NCI-H526 (cell line): ENCODE measurements around the gene RAB27B.
"Not testable (repeated sequence)": the region's sequence is repeated elsewhere in the genome, so short reads cannot be mapped to it uniquely, and the experiment has no call there.

Experiments
- DNase-seq, 2 experiments: peaks; one replicate each; lab custom pipeline; 2025; lab: John Stamatoyannopoulos, UW

Gene RAB27B

GRCh38 chr18:54815086-54815485, 13.2 kb upstream of the RAB27B start:
- DNase-seq: no peak

GRCh38 chr18:54820785-54821275, 7.4 kb upstream of the RAB27B start:
- not testable (repeated sequence) for DNase-seq

GRCh38 chr18:54822872-54823845, 5.1 kb upstream of the RAB27B start:
- DNase-seq: no peak

- no peak for DNase-seq
Measured at GRCh38 chr18:54824761-54825160, 3.5 kb upstream of the RAB27B start.

GRCh38 chr18:54825601-54826344, 2.5 kb upstream of the RAB27B start:
- no peak for DNase-seq

- DNase-seq: no peak
Measured at GRCh38 chr18:54828986-54829385, 709 bp downstream of the RAB27B start.

- DNase-seq: no peak
Measured at GRCh38 chr18:54829856-54830255, 1.6 kb downstream of the RAB27B start.

- DNase-seq: no peak
Measured at GRCh38 chr18:54830260-54830659, 2.0 kb downstream of the RAB27B start.

- no peak for DNase-seq
Measured at GRCh38 chr18:54830866-54831265, 2.6 kb downstream of the RAB27B start.

GRCh38 chr18:54835944-54836343, 7.7 kb downstream of the RAB27B start:
- no peak for DNase-seq

- no peak for DNase-seq
Measured at GRCh38 chr18:54843314-54843713, 15.0 kb downstream of the RAB27B start.

GRCh38 chr18:54845787-54846186, 17.5 kb downstream of the RAB27B start:
- DNase-seq: no peak

GRCh38 chr18:54848121-54848520, 19.8 kb downstream of the RAB27B start:
- no peak for DNase-seq

GRCh38 chr18:54849683-54850082, 21.4 kb downstream of the RAB27B start:
- DNase-seq: no peak

GRCh38 chr18:54850598-54850997, 22.3 kb downstream of the RAB27B start:
- DNase-seq: no peak

- no peak for DNase-seq
Measured at GRCh38 chr18:54852780-54853675, 24.8 kb downstream of the RAB27B start.

- not testable (repeated sequence) for DNase-seq
Measured at GRCh38 chr18:54855050-54855449, 26.8 kb downstream of the RAB27B start.

- no peak for DNase-seq
Measured at GRCh38 chr18:54856105-54856646, 27.9 kb downstream of the RAB27B start.

- no peak for DNase-seq
Measured at GRCh38 chr18:54857499-54857898, 29.2 kb downstream of the RAB27B start.

GRCh38 chr18:54859667-54860421, 31.6 kb downstream of the RAB27B start:
- no peak for DNase-seq

- DNase-seq: no peak
Measured at GRCh38 chr18:54860941-54861340, 32.7 kb downstream of the RAB27B start.
